ENCODE measurements around the gene TBX15.

The TBX15 gene

DNA sequence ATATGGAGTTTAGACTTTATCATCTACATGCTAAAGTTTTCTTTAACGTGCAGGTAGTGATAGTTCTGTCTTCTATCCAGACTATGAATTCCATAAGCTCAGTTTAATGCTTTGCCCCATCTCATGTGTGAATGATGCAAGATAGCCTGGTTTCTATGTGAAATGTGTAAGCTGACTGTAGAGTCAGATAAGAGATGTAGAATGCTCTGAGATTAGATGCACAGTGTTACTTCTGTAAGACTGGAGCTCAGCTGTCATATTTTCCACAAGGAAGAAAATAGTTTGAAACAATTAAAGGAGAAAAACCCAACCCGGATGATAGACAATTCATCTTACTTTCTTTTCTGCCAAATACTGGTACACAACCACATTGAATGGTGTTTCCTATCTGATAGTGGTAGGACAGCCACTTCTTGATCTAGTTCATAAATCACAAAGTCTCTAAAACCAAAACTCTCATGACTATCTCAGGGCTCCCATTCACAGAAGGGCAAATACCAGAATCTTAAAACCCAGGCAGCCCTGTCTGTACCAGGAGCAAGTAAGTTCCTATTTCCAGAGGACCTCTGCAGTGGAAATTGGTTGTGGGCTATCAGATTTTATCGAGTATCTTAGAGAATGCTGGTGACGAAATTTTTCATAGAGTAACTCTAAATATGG is 50.6 kb downstream of the TBX15 start:
- ATAC-seq = no peak
- TF ChIP-seq, protein P1, sequence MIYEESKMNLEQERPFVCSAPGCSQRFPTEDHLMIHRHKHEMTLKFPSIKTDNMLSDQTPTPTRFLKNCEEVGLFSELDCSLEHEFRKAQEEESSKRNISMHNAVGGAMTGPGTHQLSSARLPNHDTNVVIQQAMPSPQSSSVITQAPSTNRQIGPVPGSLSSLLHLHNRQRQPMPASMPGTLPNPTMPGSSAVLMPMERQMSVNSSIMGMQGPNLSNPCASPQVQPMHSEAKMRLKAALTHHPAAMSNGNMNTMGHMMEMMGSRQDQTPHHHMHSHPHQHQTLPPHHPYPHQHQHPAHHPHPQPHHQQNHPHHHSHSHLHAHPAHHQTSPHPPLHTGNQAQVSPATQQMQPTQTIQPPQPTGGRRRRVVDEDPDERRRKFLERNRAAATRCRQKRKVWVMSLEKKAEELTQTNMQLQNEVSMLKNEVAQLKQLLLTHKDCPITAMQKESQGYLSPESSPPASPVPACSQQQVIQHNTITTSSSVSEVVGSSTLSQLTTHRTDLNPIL (CRISPR knock-in tag; IDR thresholded peaks at IDR 0.05; ENCODE audit: low read depth) = no peak
- TF ChIP-seq PATZ1 (CRISPR knock-in tag; IDR thresholded peaks at IDR 0.05; ENCODE audit: borderline replicate concordance) (no peak), ZNF70 (CRISPR knock-in tag; IDR thresholded peaks at IDR 0.05) (no peak), OSR1 (CRISPR knock-in tag; IDR thresholded peaks at IDR 0.05) (no peak), CSDC2 (CRISPR knock-in tag; IDR thresholded peaks at IDR 0.05) (no peak), BACH2 (CRISPR knock-in tag; IDR thresholded peaks at IDR 0.05; ENCODE audit: borderline replicate concordance) (no peak), ZNF8 (CRISPR knock-in tag; IDR thresholded peaks at IDR 0.05) (no peak), ZNF565 (CRISPR knock-in tag; conservative IDR thresholded peaks at IDR 0.05; ENCODE audit: low read depth) (no peak), ARNTL (CRISPR knock-in tag; IDR thresholded peaks at IDR 0.05; ENCODE audit: borderline replicate concordance, low read depth) (no peak), ZC3H10 (CRISPR knock-in tag; IDR thresholded peaks at IDR 0.05) (no peak), ESRRG (CRISPR knock-in tag; IDR thresholded peaks at IDR 0.05) (no peak), TCF4 (CRISPR knock-in tag; IDR thresholded peaks at IDR 0.05; ENCODE audit: borderline replicate concordance) (no peak)
- TF ChIP-seq, protein P2, sequence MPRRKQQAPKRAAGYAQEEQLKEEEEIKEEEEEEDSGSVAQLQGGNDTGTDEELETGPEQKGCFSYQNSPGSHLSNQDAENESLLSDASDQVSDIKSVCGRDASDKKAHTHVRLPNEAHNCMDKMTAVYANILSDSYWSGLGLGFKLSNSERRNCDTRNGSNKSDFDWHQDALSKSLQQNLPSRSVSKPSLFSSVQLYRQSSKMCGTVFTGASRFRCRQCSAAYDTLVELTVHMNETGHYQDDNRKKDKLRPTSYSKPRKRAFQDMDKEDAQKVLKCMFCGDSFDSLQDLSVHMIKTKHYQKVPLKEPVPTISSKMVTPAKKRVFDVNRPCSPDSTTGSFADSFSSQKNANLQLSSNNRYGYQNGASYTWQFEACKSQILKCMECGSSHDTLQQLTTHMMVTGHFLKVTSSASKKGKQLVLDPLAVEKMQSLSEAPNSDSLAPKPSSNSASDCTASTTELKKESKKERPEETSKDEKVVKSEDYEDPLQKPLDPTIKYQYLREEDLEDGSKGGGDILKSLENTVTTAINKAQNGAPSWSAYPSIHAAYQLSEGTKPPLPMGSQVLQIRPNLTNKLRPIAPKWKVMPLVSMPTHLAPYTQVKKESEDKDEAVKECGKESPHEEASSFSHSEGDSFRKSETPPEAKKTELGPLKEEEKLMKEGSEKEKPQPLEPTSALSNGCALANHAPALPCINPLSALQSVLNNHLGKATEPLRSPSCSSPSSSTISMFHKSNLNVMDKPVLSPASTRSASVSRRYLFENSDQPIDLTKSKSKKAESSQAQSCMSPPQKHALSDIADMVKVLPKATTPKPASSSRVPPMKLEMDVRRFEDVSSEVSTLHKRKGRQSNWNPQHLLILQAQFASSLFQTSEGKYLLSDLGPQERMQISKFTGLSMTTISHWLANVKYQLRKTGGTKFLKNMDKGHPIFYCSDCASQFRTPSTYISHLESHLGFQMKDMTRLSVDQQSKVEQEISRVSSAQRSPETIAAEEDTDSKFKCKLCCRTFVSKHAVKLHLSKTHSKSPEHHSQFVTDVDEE (CRISPR knock-in tag; IDR thresholded peaks at IDR 0.05) = no peak
- TF ChIP-seq, protein P3, sequence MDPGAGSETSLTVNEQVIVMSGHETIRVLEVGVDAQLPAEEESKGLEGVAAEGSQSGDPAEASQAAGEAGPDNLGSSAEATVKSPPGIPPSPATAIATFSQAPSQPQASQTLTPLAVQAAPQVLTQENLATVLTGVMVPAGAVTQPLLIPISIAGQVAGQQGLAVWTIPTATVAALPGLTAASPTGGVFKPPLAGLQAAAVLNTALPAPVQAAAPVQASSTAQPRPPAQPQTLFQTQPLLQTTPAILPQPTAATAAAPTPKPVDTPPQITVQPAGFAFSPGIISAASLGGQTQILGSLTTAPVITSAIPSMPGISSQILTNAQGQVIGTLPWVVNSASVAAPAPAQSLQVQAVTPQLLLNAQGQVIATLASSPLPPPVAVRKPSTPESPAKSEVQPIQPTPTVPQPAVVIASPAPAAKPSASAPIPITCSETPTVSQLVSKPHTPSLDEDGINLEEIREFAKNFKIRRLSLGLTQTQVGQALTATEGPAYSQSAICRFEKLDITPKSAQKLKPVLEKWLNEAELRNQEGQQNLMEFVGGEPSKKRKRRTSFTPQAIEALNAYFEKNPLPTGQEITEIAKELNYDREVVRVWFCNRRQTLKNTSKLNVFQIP (CRISPR knock-in tag; IDR thresholded peaks at IDR 0.05; ENCODE audit: borderline replicate concordance, low read depth) = no peak

DNA sequence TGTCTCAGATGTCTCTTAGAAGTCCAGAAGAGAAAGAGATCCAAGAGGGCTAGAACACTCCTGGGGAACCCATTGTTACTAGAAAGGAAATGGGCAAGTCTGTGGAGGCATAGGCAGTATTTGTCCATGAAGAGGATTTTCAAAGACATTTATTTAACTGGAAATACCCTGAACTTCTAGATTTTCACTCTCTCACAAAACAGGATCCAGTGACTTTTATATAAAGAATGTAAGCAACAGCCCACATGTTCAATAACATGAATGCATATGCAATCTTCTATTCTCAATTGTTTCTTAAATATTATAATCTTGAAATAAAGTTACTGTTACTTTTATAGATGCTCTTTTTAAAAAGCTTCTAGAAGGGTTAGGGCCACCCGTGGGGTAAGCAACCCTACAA is 53.4 kb downstream of the TBX15 start:
- ATAC-seq = no peak
- TF ChIP-seq BACH2 (CRISPR knock-in tag; IDR thresholded peaks at IDR 0.05; ENCODE audit: borderline replicate concordance) (no peak), ZFP30 (CRISPR knock-in tag; IDR thresholded peaks at IDR 0.05) (no peak), TCF4 (CRISPR knock-in tag; IDR thresholded peaks at IDR 0.05; ENCODE audit: borderline replicate concordance) (no peak), SNAI2 (CRISPR knock-in tag; IDR thresholded peaks at IDR 0.05) (no peak), CSRNP3 (CRISPR knock-in tag; IDR thresholded peaks at IDR 0.05) (no peak)
- TF ChIP-seq, protein P2 (CRISPR knock-in tag; IDR thresholded peaks at IDR 0.05) = no peak
